ENCODE results near the gene SLC39A2. TPM values are rescaled to one million over a fixed set of nuclear protein-coding genes. Genes with fewer than 3 reads are reported as not detected.
"Not testable (repeated sequence)": the region's sequence is repeated elsewhere in the genome, so short reads cannot be mapped to it uniquely, and the experiment has no call there.

SLC39A2 gene
- not detected for total RNA-seq

DNA sequence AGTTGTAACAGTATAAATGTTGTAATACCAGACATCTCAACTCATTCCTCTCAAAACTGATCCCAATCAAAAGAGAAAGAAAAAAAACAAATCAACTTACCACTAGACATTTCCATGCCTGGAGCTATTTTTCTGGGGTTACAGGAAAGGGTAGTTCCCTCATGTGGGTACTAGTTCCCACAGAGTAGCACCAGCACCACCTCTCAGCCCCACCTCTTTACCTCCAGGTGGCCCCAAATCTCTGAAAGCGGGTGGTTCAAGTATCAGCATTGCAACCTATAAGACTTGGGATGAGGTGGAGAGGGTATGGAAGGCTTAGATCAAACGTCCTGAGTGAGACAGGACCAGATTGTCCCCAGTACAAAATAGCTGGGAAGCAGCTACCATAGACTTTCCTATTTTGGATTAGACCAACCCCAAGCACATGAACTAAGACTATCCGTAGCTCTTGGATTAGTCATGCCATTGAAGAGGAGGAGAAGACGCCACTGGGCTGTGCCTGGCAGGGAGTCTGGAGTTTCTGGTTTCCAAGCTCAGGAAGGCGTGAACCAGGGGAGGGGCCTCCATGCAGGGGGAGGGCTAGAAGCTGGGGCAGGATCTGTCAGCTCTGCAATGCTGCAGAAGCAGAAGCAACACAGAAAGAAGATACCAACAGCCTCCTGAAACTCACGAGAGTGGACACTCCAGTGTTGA is at the start of gene SLC39A2:
TSS of gene SLC39A2 (plus strand) at position 620 of the 693 bp plus-strand sequence. CDS start 154 bp downstream, outside the sequence.
- peak; percentile 88 for ATAC-seq (ENCODE audit: low FRiP score)
- DNase-seq (ENCODE audit: low spot score), result no peak
- TF ChIP-seq, protein P1, sequence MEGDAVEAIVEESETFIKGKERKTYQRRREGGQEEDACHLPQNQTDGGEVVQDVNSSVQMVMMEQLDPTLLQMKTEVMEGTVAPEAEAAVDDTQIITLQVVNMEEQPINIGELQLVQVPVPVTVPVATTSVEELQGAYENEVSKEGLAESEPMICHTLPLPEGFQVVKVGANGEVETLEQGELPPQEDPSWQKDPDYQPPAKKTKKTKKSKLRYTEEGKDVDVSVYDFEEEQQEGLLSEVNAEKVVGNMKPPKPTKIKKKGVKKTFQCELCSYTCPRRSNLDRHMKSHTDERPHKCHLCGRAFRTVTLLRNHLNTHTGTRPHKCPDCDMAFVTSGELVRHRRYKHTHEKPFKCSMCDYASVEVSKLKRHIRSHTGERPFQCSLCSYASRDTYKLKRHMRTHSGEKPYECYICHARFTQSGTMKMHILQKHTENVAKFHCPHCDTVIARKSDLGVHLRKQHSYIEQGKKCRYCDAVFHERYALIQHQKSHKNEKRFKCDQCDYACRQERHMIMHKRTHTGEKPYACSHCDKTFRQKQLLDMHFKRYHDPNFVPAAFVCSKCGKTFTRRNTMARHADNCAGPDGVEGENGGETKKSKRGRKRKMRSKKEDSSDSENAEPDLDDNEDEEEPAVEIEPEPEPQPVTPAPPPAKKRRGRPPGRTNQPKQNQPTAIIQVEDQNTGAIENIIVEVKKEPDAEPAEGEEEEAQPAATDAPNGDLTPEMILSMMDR (IDR thresholded peaks at IDR 0.05), result no peak

GRCh38 chr14:20954736-20955537 is 44.2 kb upstream of the SLC39A2 start, which contains the start of gene RNASE2:
RNASE2 (plus strand) TSS chr14:20955487; CDS start chr14:20955772, 285 bp downstream.
- DNase-seq (ENCODE audit: low spot score); ATAC-seq (ENCODE audit: low FRiP score): not testable (repeated sequence)

DNA sequence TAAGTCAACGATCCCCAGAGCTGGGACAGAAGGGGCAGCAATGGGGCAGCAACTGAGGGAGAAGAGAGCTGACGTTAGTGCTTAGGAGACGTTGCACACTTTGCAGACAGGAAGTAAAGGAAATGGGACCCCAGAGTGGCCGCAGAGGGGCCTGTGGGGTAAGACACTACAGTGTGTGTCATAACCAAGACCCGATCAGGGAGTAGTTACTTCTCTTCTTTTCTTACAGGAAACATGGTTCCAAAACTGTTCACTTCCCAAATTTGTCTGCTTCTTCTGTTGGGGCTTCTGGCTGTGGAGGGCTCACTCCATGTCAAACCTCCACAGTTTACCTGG is 43.6 kb upstream of the SLC39A2 start:
- not testable (repeated sequence) for ATAC-seq (ENCODE audit: low FRiP score)

DNA sequence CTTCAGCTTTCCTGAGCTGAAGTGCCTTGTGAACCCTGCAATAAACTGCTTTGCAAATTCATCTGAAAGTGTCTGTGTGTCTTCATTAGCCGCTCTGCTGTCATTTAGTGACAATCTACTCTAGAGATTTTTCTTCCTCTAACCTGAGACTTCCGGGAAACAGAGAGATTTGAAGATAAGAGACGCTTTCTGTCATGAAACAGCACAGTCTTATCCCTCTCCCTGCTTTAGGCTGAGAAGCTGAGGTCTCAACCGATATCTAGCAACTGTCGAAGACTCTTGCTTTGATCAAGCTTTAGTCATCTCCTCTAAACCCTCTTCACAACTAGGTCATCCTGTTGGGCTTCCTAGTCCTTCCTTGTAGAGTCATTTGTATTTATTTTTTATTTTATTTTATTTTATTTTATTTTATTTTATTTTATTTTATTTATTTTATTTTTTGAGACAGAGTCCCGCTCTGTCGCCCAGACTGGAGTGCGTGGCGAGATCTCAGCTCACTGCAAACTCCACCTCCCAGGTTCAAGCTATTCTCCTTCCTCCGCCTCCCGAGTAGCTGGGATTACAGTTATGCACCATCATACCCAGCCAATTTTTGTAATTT is 42.6 kb upstream of the SLC39A2 start:
- ATAC-seq (ENCODE audit: low FRiP score) (no peak), DNase-seq (ENCODE audit: low spot score) (no peak)
- TF ChIP-seq, protein P1 (IDR thresholded peaks at IDR 0.05), result no peak

More for the DNA sequence above, 43.6 kb upstream of the SLC39A2 start:
- DNase-seq (ENCODE audit: low spot score), result not testable (repeated sequence)

DNA sequence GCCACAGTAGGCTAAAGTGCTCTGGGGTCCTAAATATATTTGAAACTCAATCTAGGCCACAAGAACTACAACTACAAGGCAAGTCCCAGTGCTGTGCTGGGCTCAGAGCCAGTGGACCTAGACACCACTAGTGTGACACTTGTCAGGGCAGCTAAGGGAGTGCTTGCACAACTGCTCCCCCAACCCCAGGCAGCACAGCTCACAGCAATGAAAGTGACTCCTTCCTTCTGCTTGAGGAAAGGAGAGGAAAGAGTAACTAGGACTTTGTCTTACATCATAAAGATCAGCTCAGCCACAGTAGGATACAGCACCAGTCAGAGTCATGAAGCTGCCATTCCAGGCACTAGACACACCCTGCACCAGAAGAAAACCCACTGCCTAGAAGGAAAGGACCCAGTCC is 40.1 kb upstream of the SLC39A2 start:
- not testable (repeated sequence) for ATAC-seq (ENCODE audit: low FRiP score); DNase-seq (ENCODE audit: low spot score)

- no peak for DNase-seq (ENCODE audit: low spot score)
- ATAC-seq (ENCODE audit: low FRiP score), result no peak
- TF ChIP-seq, protein P1 (IDR thresholded peaks at IDR 0.05), result no peak
These were observed 29.8 kb upstream of the SLC39A2 start for GRCh38 chr14:20969336-20969735.

DNA sequence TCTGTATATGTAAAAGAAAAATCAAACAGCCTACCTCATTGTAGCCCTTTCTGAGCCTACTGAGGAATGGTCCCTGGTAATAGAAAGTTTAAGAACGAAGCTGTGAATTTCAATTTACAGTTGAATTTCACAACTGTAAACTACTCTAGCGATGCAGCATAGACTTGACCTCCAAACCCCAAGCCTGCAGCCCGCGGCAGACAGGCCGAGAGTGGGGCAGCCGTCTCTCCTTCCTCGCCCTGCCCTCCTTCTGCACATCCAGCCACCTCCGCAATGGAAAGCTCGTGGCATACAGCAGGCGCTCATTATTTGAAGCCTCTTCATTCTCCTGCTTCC is 28.5 kb upstream of the SLC39A2 start:
- DNase-seq (ENCODE audit: low spot score) (no peak), ATAC-seq (ENCODE audit: low FRiP score) (peak; percentile 27)
- TF ChIP-seq, protein P1 (IDR thresholded peaks at IDR 0.05), result no peak

- DNase-seq (ENCODE audit: low spot score) (peak; percentile 77), ATAC-seq (ENCODE audit: low FRiP score) (peak; percentile 96)
- TF ChIP-seq, protein P1 (IDR thresholded peaks at IDR 0.05), result peak in 2 of 3 donors; percentile 72 to 77
These were observed 27.9 kb upstream of the SLC39A2 start for GRCh38 chr14:20970983-20971704.

Data from omental fat pad (tissue), 4 donors.